HL-60 (cell line): ENCODE results near the gene MORC4.

Experiments
- DNase-seq, 2 experiments: peaks; one replicate each; pipeline ENCODE4 v3.0.0-alpha.2; 2010 to 2020; ENCODE audit warnings: low read depth in 1 of 2, low spot score in 1 of 2
- H3K27ac ChIP-seq: fragments of 250-450 bp; sonication (Bioruptor Pico); replicated peaks from 2 replicates; pipeline ENCODE4 v1.5.1; 2020; ENCODE audit warnings: mild to moderate bottlenecking, moderate library complexity
- H3K27me3 ChIP-seq: fragments of 250-450 bp; sonication (Bioruptor Pico); 2 replicates; pipeline ENCODE4 v1.5.1; 2021; ENCODE audit warnings: mild to moderate bottlenecking, moderate library complexity; ENCODE audit not compliant: insufficient read depth, poor library complexity, severe bottlenecking
- H3K4me3 ChIP-seq: replicated peaks from 2 replicates; pipeline ENCODE4 v1.5.1; 2011; ENCODE audit warnings: mild to moderate bottlenecking, control low read depth, low read length; ENCODE audit not compliant: insufficient read depth
- CTCF ChIP-seq: IDR thresholded peaks from one replicate; pipeline ENCODE4 v1.5.1; 2011; ENCODE audit warnings: low read length, control low read depth, inconsistent platforms; ENCODE audit not compliant: insufficient read depth
- GABPA ChIP-seq: IDR thresholded peaks from 2 replicates; pipeline ENCODE4 v1.6.1; 2012; ENCODE audit warnings: low read depth
- POLR2AphosphoS5 ChIP-seq: IDR thresholded peaks from 2 replicates; pipeline ENCODE4 v1.6.1; 2012; ENCODE audit warnings: low read depth
- SPI1 ChIP-seq: IDR thresholded peaks from 2 replicates; pipeline ENCODE4 v1.6.1; 2012; ENCODE audit warnings: low read depth, mild to moderate bottlenecking, borderline replicate concordance
- TF ChIP-seq, protein P1 (sequence below): IDR thresholded peaks from 2 replicates; pipeline ENCODE4 v1.6.1; 2012; ENCODE audit warnings: low read depth; ENCODE audit not compliant: insufficient replicate concordance

The MORC4 gene

GRCh38 chrX:106939566-106939965, 60.4 kb downstream of the MORC4 start:
- H3K27ac ChIP-seq: no peak overlapping the region
- TF ChIP-seq GABPA (no peak), CTCF (no peak), SPI1 (no peak), POLR2AphosphoS5 (no peak)
- TF ChIP-seq, protein P1, sequence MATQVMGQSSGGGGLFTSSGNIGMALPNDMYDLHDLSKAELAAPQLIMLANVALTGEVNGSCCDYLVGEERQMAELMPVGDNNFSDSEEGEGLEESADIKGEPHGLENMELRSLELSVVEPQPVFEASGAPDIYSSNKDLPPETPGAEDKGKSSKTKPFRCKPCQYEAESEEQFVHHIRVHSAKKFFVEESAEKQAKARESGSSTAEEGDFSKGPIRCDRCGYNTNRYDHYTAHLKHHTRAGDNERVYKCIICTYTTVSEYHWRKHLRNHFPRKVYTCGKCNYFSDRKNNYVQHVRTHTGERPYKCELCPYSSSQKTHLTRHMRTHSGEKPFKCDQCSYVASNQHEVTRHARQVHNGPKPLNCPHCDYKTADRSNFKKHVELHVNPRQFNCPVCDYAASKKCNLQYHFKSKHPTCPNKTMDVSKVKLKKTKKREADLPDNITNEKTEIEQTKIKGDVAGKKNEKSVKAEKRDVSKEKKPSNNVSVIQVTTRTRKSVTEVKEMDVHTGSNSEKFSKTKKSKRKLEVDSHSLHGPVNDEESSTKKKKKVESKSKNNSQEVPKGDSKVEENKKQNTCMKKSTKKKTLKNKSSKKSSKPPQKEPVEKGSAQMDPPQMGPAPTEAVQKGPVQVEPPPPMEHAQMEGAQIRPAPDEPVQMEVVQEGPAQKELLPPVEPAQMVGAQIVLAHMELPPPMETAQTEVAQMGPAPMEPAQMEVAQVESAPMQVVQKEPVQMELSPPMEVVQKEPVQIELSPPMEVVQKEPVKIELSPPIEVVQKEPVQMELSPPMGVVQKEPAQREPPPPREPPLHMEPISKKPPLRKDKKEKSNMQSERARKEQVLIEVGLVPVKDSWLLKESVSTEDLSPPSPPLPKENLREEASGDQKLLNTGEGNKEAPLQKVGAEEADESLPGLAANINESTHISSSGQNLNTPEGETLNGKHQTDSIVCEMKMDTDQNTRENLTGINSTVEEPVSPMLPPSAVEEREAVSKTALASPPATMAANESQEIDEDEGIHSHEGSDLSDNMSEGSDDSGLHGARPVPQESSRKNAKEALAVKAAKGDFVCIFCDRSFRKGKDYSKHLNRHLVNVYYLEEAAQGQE: no peak
- DNase-seq: no peak
- no peak overlapping the region for H3K4me3 ChIP-seq
- H3K27me3 ChIP-seq: peaks cover 8% of the 10 kb centered on the region

- Histone ChIP-seq H3K27me3 (peaks cover 8% of the 10 kb centered on the region), H3K4me3 (no peak overlapping the region), H3K27ac (no peak overlapping the region)
- TF ChIP-seq, protein P1: no peak
- TF ChIP-seq CTCF: no peak
- no peak for TF ChIP-seq SPI1
- TF ChIP-seq GABPA: no peak
- TF ChIP-seq POLR2AphosphoS5: no peak
- DNase-seq: no peak
Measured at GRCh38 chrX:106936246-106936645, 63.8 kb downstream of the MORC4 start.

DNA sequence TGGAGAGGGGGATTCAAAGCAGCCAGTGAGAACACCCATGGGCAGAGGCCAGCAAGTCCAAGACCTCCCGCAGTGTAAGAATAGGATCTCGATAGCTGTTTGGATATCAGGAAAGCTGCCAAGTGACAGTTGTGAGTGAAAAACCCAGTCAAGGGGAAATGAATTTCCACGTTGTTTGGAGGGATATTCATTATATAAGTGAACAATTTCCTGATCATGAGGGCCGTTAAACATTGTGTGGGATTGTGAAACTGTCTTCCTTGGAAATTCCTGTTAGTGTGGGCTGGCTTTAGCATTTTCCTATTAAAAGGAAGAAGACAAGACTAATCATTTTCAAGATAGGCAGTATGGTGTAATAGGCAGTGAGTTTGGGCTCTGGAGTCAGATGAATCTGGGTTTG, 64.8 kb downstream of the MORC4 start:
- H3K27me3 ChIP-seq: peaks cover 8% of the 10 kb centered on the region
- H3K4me3 ChIP-seq: no peak overlapping the region
- TF ChIP-seq, protein P1: no peak
- TF ChIP-seq SPI1 (no peak), GABPA (no peak), POLR2AphosphoS5 (no peak), CTCF (no peak)
- DNase-seq: no peak
- no peak overlapping the region for H3K27ac ChIP-seq
